ENCODE results near the gene INPP4B.
A peak's percentile ranks its signal among the peaks of the same experiment; 100 is the strongest.

The INPP4B gene

GRCh38 chr4:142452161-142452855 lies 393.8 kb downstream of the INPP4B start:
- DNase-seq = no peak

DNA sequence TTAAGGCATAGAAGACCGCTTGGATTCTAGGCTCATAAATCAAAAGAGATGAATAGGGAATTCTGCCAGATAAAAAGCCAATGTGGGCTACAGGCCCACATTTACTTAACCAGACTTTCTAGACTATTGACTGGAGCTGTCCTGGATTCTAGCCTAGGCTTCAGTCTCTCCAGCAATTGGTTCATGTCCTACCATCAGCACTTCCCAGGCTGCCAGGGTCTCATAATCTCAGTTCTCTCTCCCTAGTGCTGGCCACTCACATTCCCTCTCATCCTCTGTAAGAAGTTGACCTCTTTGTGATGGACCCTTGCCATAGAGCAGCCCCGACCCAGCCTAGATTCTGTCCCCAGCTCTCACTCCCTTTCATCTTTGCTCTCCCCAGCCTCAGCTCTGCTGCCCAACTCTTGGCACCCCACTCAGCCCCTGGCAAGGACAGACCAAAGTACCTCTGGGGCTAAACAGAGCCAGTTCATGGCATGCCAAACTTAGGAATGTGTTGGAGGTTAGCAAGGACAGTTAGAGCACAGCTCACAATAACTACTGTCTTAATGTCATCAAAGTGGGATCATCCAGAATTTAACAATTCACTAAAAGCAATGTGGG lies 396.2 kb downstream of the INPP4B start:
- no peak for DNase-seq

DNA sequence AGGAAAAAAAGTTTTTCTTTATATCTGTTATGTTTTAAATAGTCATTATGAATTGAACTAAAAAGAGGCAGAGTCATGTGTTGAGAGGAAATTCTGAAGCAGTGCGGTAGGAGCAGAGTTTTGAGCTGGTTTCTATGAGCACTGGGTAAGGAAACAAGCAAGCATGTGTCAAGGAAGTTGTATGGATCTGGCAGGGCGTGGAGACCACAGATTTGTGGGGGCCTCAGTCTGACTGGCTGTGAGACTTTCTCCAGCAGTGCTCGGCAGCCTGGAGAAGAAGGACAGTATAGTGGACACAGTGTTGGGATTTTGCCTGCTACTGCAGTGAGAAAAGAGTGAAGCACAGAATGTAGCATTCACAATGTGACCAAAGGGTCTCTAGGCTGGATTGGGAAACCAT lies 399.1 kb downstream of the INPP4B start:
- DNase-seq = peak; percentile 4

DNA sequence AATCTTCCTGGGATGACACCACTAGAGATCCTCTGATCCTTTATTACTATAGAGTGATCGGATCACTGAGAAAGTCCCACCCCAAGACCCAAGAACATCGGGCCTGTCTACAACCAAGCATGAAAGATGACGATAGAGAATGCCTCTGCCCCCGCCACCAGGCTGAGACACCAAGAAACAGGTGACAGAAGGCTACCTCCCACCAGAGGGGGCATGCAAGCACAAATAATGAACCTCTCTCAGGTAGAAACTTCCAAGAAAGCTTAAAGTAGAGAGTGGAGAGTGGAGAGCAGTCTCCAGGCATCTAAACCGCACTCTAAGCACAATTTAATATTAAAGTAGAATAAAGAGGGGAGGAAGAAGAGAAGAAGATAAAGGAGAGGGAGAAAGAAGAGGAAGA lies 402.6 kb downstream of the INPP4B start:
- DNase-seq = no peak

- no peak for DNase-seq
These were observed 406.0 kb downstream of the INPP4B start for GRCh38 chr4:142440093-142440492.

DNA sequence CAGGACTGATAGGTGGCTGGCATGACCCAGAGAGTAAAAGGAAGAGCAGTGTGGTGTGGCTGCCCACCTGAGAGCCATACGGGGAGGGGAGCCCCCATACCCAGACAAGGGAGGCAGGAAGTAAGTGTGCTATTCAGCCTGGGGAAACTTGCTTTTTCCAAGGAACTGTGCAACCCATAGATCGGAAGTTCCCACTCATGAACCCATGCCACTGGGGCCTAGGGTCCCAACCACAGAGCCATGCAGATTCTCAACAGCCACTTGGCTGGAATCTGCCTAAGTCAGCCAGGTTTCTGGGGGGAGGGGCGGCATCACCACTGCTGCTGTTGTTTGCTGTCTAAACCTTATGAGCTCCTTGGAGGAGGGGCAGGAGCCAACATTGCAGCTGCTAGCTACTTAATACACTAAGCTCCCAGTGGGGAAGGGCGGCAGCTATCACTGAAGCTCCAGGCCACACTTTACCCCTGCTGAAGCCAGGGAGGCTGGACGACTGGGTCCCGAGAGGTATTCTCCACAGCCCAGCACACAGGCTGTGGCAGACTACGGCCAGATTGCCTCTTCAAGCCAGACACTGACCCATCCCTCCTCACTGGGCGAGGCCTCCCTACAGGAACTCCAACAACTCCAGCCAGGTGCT lies 410.4 kb downstream of the INPP4B start:
- DNase-seq = no peak

- peak; percentile 11 for DNase-seq
These were observed 411.4 kb downstream of the INPP4B start for GRCh38 chr4:142434519-142435224.

DNA sequence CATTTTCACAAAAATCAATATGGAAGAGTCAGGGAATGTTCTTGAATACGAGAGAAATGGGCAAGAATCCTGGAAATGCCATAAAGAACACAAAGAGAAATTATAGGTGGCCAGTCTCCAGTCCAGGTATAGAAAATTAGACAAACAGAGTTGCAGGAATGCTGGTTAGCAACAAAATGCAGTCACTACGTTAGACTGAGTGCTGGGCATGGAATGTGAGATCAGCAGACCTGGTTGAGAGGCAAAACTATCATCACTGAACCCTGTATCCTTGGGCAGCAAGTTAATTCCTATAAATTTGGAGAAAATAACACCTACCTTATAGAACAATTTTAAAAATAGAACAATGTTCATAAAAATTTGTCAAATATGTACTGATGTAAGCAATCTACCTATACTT lies 417.4 kb downstream of the INPP4B start:
- no peak for DNase-seq

DNA sequence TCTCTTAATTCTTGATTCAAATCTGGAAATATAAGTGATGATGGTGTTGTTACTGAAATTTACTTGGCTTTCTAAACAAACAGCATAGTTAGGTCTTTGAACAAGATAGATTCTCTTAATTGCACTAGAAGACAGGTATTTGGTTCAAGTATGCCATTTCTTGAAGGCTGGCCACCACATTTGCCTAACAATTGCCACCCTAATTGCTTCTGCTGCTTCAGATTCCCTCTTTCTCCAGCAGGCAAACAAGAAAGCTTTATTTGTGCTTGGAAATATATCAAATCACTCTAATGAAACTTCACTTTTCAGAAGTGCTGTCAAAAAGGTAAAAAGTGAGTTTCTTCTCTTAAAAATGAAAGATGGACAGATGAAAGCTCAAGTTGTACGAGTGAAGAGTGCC lies 418.6 kb downstream of the INPP4B start:
- DNase-seq = no peak

- no peak for DNase-seq
These were observed 422.2 kb downstream of the INPP4B start for GRCh38 chr4:142423861-142424260.

DNA sequence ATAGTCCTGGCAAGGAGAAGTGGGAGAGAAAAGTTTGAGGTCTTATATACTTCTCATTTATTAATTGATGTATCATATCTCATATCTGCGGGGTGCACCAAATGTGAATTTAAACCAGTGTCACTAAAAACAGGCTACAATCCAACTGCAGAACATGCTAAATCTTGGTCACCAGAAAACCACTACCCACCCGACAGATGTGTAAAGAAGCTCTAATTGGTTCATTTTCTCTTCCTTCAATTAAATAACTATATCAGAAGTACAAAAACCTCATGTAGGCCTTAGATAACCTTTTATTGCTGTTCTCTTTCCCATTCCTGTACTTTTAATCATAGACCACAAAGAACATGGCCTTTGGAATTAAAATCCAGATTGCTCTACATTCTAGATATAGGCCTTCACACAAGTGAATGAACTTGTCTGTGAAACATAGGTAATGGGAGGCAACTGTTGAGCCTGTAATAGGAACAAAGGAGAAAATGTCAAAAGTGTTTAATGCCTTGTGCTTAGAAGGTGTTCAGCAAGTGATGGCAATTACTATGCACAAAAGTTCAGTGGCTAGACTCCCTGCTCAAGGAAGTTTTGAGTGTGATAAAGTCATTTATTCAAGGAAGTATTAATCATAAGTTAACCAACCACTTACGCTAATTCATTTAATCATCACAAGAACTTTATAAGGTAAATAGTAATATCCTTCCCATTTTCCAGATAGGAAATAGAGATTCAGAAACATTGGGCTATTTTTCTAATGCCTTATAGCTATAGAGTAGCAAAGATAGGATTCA lies 425.6 kb downstream of the INPP4B start:
- peak; percentile 4 for DNase-seq

DNA sequence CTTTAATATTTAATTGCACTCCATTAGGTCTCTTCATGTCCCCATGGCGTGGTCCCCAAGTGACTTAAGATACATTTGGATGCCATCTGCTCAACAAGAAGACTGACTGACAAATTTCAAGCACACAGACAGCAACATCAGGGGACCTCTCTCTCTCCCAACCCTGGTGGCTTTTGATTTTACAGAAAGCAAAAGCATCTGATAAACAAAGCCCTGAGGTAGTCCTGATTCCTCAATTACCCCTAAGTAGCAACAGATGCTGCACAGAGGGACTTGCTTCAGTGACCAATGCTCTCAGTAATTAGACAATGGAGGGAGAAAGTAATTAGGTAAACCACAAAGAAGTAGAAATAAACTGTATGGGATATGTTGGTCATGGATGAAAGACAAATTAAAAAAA lies 426.4 kb downstream of the INPP4B start:
- DNase-seq = no peak

DNA sequence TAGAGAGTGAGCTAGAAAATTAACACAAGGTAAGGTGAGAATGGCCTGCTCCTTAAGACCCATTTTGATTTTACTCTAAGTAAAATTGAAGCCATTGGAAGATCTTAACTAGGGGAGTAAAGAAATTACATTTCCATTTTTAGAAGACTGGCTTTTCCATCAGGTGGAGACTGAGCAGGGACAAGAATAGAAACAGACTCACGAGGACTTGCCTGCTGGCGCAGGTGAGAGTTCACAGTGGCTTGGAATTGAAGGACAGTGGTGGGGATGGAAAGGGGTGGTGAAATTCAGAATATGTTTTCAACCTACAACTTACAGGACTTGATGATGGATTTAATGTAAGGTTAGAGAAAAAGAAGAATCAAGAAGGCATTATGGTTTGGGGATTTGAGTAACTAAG lies 427.4 kb downstream of the INPP4B start:
- DNase-seq = no peak

- peak; percentile 2 for DNase-seq
These were observed 429.3 kb downstream of the INPP4B start for GRCh38 chr4:142416711-142417275.

DNA sequence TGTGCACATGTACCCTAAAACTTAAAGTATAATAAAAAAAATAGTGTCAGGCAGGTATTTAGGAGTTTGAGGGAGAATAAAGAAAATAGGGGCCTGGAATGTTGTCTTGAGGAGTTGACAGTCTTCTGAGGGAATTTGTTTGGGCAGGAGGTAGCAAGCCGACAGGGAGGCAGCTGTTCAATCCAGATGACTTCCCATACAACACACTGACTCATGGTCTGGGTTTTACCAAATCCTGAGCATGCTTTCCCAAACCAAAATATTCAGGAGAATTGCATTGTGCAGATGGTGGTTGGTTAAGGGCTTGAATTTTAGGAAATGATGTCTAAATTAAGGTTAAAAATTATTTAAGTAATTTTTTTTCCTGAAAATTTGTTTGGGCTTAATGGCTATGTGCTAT lies 430.0 kb downstream of the INPP4B start:
- no peak for DNase-seq

DNA sequence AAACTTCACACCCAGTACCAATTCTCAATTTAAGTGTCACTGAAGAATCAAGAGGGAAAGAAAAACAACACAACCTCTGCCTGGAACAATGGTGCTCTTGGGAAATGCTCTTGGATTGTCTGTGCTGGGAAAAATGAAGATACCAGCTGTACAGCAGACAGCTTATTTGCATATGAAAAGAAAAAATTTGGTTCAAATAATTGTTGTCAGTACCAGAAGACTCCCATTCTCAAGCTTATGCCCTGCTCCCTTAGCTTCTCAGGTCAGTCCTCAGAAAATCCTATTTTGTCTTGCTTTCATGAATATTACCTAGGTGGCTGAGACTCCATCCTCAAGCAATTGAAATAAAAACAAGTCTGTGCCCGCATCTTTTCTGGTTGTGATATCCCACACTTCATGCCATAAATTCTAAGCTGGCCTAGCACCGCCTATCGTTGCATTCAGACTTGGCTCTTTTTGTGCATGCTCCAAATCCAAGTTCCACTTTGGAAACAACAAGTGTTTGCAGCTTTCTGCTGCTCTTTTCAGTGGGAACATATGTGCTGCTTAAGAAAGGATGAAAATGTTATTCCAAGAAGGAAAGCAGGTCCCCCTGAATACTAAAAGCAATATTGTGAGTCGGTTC lies 431.6 kb downstream of the INPP4B start:
- no peak for DNase-seq

DNA sequence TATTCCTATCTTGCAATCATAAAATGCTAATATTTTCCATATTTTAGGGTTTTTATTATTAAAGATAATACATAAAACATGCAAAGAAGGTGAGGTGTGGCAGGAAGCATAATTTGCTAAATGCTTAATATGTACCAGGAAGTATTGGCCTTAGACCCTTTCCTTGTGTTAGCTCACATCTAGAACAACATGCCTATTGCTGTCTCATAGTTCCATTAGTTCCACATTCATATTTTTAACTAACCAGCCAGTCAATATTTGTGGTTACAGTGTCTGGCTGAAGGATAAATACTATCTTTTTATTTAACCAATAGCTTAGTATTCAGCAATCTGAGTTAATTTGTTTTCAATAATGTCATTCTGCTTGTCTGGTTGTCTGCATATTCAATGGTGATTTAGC lies 432.6 kb downstream of the INPP4B start:
- no peak for DNase-seq

- DNase-seq = no peak
These were observed 434.1 kb downstream of the INPP4B start for GRCh38 chr4:142411993-142412392.

DNA sequence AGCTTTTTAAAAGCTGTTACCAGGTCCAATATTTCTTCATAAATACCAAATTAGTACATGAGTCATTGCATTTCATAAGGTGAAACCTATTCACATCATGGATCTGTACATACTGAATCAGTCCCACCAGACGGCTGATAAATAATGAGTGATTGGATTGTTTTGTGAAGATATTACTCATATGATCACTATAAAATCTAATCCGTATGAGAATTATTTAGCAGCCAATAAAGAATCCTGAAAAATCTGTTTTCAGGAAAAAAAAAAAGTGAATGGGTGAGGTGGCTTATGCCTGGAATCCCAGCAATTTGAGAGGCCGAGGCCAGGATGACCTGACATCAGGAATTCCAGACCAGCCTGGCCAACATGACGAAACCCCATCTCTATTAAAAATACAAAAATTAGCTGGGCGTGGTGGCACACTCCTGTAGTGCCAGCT lies 438.1 kb downstream of the INPP4B start:
- no peak for DNase-seq

DNA sequence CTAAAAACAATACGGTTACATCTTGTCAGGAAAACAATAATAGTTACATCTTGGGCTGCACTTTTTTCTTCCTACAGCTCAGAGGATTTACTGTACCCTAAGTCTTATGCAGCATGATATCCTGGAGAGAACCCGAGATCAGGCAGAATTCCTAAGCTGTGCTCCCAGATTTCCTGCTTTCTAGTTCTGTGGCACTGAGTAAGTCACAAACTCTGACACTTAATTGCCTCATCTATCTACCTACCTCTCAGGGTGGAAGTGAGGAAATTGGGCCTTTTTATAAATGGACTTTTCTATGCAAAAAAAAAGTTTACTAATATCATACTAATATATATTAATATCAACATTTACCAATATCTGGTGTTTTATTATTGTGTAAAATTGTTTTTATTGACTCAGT lies 438.5 kb downstream of the INPP4B start:
- no peak for DNase-seq

- peak; percentile 48 for DNase-seq
These were observed 439.1 kb downstream of the INPP4B start for GRCh38 chr4:142406917-142407501.

- DNase-seq = no peak
These were observed 439.6 kb downstream of the INPP4B start for GRCh38 chr4:142406499-142406835.
